GM04503 (cell line): ENCODE results near the gene FBLN2.
"Not testable (repeated sequence)": the region's sequence is repeated elsewhere in the genome, so short reads cannot be mapped to it uniquely, and the experiment has no call there.

ENCODE experiments used
- DNase-seq: peaks from one replicate; pipeline ENCODE4 v3.0.0-alpha.2; 2012; ENCODE audit warnings: low read depth

FBLN2 gene

DNA sequence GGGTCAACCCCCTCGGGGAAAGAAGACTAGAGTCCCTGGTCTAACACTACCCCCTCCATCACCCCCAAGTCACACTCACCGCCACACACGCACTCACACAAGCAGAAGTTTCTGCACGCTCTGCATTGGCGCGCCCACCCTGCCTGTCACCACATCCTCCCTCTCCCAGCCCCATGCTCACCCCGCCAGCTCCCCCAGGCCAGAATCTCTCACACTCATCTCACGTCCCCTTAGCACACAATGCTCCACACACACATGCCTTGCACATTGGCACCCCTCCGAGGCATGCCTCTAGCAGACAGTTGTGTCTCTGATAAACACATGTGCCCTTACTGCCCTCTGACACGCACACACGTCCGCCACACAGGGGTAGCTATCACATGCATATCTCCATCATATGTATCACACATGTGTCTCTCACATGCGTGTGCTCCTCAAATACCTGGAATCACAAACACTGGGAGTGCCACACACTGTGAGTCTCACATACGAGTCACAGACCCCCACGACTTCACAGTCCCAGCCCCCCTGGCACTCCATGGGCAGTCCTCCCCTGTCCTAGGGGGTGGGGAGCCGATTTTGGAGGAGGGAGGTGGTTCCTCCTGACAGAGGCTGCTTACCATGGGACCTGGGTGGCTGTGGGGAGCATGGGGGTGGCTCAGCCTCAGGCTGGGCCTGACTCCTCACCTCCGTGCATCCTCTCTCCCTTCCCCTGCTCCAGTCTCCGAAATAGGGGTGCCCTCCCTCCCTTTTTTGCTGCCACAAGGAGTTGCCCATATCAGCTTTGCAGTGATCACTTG, 898 bp downstream of the FBLN2 start:
- DNase-seq = no peak

DNA sequence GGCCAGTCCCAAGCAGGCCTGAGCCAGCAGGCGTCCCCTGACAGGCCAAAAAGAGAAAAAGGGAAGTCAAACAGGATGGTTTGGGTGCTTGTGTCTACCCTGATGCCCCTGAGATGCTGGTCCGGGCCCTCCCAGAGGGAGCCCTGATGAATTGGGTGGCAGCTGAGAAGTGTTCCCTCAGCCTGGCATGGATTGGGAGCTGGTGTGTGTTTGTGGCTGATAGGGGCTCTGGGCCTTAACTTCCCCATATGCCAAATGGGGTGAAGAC, 1.4 kb downstream of the FBLN2 start:
- no peak for DNase-seq

DNA sequence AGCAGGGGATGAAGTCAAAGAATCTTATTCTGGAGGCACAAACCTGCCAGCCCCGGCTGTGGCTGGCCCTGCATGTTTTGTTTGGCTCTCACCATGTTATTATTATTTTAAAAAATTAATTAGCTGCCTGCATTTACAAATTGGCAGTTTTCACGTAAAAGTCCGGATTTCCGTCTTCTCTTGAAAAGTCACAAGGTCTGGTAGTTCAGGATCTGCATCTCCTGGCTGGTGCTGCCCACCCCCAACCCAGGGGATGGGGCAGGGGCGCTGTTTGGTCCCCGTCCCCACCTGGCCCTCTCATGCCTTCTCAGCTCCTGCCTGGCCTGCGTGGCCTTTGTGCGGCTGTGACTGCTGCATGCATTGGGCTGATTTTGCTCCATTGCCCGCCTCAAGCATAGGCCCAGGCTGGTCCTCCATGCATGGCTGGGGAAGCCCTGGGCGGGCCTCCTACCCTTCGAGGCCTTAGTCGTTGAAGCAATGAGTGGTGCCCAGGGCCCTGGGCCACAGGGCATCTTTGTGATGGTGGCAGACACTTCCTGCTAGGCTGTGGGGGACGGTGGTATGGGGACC, 2.0 kb downstream of the FBLN2 start:
- DNase-seq = no peak

DNA sequence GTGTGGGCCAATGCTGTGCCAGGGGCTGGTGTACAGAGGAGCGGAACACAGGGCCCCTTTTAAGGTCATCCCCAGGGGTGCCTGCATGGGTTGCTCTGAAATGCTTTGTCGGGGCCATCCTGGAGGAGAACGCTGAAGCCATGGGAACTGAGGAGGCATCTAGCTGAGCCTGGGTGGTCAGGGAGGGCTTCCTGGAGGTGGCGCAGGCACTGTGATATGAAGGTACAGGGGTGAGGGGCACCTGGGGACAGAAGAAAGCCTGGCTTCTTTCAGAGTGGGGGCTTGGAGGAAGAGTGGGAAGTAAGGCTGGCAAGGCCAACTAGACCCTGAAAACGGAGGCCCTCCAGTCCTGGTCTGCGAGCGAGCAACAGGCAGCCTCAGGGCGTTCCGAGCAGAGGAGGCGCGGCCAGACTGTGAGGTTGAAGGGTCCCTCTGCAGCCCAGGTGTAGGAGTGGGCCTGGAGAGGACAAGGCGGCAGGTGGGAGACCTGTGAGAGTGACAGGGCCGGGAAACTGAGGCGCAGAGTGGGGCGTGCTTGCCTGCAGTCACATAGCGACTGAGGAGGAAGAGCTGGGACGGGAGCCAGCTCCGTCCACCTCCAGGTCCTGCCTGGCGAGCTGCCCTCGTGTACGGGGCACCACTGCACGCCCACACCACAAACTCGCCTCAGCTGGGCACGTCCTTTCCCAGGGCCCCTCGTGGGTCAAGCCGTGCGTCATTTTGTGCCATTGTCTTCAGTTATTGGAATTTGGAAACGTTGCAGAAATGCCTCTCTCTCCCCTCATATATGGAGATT, 4.1 kb downstream of the FBLN2 start:
- no peak for DNase-seq

DNA sequence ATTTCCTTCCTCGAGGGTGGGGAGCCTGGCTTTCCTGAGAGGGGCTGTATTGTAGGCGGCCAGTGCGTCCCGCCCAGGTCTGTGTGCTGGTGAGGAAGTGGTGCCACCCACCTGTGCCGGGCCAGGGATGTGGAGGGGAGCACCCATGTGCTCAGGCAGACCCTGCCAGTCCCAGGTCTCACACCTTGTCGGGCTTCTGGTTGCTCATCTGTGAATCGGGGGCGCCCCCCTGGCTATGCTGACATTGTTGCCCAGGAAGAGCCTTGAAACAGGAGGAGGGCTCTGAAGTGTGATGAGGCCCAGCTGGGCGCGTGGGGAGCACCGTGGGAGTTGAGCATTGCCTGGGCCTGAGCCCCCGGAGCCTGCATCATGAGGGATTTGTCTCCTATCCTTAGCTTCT, 4.8 kb downstream of the FBLN2 start:
- DNase-seq = no peak

DNA sequence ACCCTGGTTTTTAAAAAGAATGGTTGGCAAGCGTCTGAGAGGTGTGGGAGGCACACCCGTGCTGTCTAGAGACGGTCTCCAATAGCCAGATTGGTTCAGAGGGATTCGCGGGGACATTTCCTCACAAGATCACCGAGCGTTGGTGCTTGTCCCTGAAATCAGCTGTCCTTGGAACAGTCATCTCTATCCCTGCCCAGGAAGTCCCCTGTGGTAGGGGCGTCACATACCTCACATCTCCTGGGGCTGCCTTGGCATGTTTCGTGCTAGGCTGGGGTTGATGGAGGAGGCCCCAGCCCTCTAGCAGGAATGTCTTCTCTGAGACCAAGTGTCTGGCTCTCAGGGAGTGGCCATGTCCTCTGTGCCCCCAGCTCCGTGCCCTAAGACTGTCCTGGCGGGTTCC, 6.8 kb downstream of the FBLN2 start:
- DNase-seq = no peak

DNA sequence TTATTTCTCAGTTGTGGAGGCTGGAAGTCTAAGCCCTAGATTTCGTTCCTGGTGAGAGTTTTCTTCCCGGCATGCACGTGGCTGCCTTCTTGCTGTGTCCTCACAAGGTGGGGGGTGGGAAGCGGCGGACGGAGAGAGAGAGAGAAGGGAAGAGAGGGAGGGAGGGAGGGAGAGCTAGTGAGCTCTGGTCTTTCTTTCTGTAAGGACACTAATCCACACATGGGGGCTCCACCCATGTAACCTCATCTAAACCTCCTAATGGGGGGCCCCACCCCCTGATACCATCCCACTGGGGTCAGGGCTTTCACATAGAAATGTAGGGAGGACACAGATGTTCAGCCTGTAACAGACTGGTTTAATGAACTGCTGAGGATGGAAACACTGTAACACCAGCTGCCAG, 7.3 kb downstream of the FBLN2 start:
- no peak for DNase-seq

DNA sequence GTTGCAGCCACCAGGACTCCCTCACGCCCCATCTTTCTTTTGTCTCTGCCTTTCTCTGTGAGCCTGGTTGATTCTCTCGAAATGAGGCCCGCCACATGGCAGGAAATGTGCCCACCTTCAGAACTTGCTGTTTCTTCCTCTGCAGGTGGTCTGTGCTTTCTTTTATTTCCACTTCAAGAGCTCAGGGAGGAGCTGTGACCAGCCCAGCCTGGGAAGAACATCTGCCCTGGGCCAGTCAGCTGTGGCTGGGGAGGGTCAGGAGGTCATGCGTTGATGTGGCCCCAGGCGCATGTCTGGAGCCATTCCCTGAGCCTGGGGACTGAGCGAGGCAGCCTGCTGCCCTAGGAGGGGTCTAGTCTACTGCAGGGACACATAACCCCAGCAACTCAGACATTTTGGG, 8.0 kb downstream of the FBLN2 start:
- no peak for DNase-seq

DNA sequence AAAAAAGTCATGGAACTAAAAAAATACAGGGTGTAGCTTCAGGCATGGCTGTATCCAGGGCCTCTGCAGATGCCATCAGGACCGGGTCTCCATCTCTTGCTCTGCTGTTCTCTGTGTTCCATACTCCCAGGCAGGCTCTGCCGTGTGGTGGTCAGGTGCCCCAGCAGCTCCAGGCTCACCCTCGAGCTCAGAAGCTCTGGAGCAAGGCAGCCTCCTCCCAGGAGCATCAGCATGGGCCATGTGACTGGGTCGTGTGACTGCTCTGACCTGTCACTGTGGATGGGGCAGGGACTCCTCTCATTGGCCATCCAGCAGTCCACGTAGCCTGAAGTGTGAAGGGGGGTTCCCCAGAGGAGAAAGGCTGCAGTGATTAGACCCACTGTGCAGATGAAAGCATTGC, 8.5 kb downstream of the FBLN2 start:
- no peak for DNase-seq

DNA sequence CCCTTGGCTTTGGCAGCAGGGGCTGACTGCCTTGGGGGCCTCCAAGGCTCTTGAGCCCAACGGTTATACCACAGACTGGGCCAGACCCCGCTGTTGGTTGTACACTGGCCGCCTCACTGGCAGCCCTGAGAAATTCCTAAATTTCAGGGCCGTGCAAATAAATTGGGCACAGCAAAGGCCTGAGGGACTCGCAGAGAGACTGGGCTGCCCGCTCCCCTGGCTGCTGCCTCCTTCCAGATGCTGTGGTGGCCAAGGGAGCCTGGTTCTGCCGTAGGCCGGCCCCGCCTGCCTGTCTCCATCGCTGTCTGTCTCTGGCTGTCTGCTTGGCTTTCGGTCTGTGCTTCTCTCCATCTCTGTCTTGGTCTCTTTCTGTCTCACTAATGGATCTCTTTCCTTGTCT, 9.0 kb downstream of the FBLN2 start:
- no peak for DNase-seq

DNA sequence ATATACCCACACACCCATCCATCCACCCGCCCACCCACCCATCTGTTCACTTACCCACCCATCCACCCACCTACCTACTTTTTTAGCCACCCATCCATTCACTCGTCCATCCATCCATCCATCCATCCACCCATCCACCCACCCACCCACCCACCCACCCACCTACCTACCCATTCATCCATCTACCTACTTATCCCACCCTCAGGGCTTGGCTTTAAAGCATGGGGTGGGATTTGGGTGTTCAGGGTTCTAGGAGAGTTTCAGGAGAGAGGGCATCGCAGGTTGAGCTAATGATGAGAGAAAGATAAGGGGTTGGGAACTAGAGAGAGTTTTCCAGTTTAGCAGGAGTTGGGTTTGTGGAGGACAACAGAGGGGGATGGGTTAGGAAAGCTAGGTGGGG, 9.7 kb downstream of the FBLN2 start:
- no peak for DNase-seq

DNA sequence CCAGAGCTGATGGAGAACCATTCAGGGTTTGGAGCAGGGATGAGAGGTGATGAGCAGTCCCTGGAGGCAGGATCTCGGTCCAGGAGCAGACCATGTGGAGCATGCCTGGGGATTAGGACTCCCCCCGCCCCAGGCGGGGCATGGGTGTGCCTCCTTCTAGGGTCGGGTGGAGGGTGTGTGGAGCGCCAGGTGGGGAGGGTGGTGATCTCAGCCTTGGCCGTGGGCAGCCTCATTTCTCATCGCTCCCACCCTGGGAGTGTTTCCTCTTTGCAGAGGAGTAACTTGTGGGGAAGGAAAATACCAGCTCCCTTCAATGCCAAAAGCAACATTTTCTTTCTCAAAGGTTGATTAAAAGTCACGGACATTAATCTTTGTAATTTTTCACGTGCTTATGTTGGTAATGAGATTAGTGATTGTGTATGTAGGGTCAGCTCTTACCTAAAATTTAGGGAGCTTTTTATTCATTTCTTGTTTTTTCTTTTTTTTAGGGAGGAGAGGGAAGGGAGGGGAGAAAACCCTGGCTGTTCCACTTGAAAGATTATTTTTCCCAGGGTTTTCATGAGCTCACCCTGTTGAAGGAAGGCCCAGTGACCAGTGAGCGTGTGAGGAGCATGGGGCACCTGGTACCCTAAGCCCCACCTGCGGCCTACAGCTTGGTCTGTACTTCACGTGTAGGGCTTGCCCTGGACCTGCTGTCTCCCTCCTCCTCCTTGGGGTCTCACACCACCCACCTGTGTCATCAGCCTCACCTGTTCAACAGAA, 11.0 kb downstream of the FBLN2 start:
- DNase-seq = no peak

DNA sequence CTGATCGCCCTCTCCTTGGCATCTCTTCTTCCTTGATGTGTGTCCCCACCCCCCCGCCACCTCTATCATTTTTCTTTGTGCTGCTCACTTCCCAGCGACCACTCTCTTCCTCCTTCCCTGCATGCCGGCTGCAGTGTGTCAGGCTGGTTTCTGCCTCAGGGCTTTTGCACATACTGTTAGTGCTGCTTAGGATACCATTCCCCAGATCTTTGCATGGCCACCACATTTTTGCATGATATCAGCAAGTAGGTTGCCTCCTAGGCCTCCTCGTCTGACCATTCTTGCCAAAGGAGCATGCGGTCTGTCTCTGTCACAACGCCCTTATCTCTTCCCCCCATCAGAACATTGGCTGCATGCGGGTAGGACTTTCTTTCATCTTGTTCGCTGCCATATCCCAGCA, 12.5 kb downstream of the FBLN2 start:
- no peak for DNase-seq

DNA sequence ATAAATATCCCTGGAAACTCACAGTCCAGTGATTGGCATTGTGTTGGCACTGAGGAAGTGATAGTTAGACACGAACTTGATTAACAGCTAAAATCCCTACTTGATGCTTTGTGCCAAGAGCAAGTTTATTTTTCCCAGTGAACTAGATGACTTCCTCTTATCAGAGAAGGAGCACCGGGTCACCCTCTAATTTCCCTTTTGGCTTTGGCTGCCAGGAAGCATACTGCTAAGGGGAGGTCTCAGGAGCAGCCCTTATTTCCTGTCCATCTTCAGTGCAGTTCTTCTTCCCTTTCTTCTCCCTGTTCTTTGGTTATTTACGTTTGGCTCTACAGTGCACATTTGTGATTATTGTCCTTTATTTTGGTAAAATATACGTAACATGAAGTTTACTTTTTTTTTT, 13.0 kb downstream of the FBLN2 start:
- DNase-seq = no peak

DNA sequence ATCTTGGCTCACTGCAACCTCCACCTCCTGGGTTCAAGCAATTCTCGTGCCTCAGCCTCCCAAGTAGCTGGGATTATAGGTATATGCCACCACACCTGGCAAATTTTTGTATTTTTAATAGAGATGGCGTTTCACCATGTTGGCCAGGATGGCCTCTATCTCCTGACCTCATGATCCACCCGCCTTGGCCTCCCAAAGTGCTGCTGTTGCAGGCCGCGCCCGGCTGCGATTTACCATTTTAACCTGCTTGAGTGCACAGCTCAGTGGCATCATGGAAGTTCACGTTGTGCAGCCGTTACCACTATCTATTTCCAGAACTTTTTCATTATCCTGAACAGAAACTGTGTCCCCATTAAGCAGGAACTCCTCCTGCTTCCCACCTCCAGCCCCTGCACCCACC, 13.5 kb downstream of the FBLN2 start:
- not testable (repeated sequence) for DNase-seq

DNA sequence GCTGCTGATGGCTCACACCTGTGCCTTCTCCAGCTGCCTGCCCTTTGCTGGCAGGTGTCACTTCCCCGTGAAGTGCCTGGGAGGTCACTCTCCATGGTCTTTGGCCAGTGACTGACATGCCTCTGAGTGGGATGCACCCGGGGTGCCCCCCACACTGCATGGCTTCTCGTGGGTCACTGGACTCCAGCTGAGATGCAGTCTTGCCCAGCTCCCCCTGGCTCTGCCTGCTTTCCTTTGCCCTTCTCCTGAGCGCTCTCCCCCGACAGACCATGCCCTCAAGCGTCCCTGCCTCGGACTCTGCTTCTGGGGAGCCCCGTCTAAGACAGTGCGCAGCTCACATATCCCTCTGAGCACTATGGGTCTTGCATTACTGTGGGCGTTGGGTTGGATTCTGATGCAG, 14.4 kb downstream of the FBLN2 start:
- DNase-seq = no peak

DNA sequence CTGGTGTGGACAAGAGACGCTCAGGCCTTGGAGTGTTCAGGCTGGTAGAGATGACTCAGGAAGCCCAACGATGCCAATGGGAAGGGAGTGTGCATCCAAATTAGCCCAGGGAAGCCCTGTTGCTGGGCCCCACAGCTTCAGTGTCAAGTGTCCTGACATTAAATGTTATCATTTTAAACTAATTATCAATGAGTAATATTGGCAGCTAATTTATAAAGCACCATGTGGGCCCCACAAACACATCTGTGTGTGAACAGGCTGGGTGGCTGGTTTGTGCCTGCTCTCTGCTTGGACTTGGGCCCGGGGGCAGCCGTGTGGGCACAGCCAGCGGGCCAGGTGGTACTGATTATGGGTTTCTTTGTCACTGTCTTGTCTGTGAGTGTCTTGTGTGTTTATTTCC, 15.0 kb downstream of the FBLN2 start:
- DNase-seq = no peak

DNA sequence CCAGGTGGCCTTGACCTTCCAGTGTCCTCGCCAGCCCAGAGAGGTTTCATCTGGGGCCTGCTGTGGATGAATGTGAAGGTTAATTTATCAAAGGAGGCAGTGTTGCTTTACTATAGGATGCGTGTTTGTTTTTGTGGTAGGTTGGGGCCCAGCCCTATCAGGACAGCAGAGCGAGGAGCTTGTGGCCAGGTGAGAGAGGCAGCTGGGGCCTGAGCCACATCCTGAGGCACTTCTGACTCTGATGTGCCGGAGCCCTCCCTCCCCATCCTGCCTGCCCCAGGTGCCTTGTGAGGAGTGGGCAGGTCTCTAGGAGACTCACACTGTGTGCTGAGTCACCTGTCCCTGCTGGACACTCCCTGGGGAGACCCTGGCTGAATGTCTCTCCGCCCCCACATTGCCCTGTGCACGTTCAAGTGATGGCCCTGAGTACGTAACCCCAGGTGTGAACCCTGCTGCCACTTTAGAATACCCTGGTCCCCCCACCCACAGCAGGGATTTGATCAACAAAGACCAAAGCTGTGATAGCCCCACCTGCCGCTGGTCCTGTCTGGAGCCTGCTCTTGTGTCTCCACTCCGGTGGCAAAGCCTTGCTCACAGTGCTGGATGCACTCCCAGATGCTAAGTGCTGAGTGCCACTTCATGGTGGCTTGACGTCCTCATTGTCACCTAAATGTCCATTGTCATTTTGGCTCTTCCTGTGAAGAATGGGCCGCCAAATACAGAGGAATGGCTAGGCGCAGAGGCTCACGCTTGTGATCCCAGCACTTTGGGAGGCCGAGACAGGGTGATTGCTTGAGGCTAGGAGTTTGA, 16.0 kb downstream of the FBLN2 start:
- DNase-seq = no peak

DNA sequence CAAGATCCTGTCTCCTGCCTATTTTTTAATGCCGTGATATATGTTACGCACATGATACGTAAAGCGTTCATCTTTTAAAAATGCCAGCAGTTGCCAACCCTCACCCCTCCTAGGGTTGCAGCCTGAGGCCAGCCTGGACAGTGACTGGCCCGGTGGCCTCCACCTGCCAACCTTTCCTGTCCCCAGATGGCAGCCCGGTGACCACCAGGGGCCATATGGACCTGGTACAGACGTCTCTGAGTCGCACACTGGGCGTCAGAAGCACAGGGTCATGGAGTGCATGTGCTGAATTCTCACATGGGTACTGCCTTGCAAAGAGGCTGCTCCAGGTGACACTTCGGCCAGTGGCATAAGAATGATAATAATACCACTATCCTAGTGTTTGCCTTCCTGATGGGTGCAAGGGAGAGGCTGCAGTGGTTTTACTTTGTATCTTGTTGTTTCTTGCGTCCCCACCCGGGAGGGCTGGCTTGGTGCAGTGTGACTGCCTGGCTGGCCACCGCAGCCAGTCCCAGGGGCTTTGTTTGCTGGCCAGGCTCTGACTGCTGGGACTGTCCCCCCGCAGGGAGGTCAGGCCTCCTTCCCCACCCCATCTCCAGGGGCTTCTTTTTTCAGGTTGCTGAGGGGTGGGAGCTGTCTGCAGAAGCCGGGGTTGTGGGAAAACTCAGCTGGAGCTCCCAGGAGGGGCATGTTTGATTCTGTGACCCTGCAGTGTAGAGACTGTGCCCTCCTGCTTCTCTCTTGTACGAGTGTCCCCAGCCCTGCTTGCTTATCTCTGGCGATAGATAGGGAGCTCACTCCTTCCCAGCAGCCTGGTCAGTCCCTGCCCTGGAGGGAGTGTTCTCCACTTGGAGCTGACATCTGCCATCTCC, 16.9 kb downstream of the FBLN2 start:
- DNase-seq = no peak

DNA sequence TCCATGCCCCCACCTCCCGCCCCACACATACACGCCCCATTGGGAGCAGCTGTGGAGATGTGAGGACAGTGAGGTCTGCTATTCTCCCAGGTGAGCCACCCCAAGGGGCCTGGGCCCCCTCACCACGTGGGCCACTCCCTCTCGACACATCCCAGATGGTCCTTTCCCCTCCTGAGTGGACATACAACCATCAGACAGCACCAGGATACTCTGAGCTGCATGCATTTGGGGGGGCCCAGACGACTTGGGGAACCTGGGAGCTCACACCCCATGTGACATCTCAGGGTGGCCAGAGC, 17.5 kb downstream of the FBLN2 start:
- DNase-seq = no peak

DNA sequence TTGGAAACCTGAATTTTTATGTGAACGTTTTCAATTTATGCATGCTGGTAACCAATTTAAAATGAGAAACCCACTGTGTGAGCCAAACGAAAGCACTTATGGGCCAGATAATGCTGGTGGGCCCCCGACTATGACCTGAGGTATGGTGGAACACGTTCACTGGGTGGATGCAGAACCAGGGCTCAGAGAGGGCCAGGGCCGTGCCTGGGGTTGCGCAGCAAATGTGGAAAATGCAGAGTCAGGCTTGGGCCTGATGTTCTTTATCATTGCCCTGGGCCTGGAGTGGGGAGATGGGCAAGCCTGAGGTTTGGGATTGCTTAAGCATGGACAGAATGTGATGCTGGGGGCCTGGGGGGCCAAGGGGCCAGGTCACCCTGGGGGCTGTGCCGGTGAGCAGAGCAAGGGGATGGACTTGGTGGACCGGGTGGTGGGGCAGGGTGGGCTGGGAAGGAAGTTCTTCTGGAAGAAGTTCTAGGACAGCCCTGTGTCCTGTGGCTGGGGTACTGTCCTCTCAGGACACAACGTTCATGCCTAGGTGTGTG, 17.9 kb downstream of the FBLN2 start:
- no peak for DNase-seq
